Measurements from ENCODE around the gene LRP10. TPM values are rescaled to one million over a fixed set of nuclear protein-coding genes. Genes with fewer than 3 reads are reported as not detected.

Gene LRP10
- polyA plus RNA-seq, 1 experiment, result 308 TPM

GRCh38 chr14:22877000-22877501 is 5.5 kb downstream of the LRP10 start:
- no peaks in the 10 kb centered on the region for H3K27me3 ChIP-seq (ENCODE audit: control insufficient read depth, insufficient read depth, low read length)
- no peak for DNase-seq (ENCODE audit: low read depth)
- H3K4me3 ChIP-seq (ENCODE audit: low read depth, low read length), result no peak overlapping the region
- peaks cover 49% of the 10 kb centered on the region for H3K36me3 ChIP-seq (ENCODE audit: control insufficient read depth, insufficient read depth, low read length)
- ChIA-PET POLR2A (no interaction called here), CTCF (interaction anchor here (1.7 kb wide), 1 partner anchor 54 kb away, joined by 3 read pairs; no protein-coding TSS in a partner anchor)
- no peak for TF ChIP-seq CTCF (IDR thresholded peaks at IDR 0.05; ENCODE audit: insufficient read depth, low read depth, low read length)

- ChIA-PET CTCF (interaction anchor here (0.6 to 1.2 kb wide), 5 partner anchors 22 to 322 kb away, joined by 3 to 4 read pairs (median 3); partner anchors contain the start of gene PRMT5), POLR2A (no interaction called here)
- DNase-seq (ENCODE audit: low read depth), result no peak
These were observed 7.0 kb downstream of the LRP10 start for GRCh38 chr14:22878271-22879246.

GRCh38 chr14:22882064-22882463 is 10.5 kb downstream of the LRP10 start:
- Histone ChIP-seq H3K36me3 (ENCODE audit: control insufficient read depth, insufficient read depth, low read length) (peaks cover 19% of the 10 kb centered on the region), H3K4me3 (ENCODE audit: low read depth, low read length) (no peak overlapping the region), H3K27me3 (ENCODE audit: control insufficient read depth, insufficient read depth, low read length) (no peaks in the 10 kb centered on the region)
- CTCF ChIA-PET, result interaction anchor here (0.8 to 6.9 kb wide), 7 partner anchors 10 to 187 kb away, joined by 3 to 76 read pairs (median 4); partner anchors contain the start of genes LRP10 and PRMT5
- DNase-seq (ENCODE audit: low read depth), result no peak
- POLR2A ChIA-PET, result no interaction called here
- no peak for TF ChIP-seq CTCF (IDR thresholded peaks at IDR 0.05; ENCODE audit: insufficient read depth, low read depth, low read length)

More at GRCh38 chr14:22878271-22879246, 7.0 kb downstream of the LRP10 start:
- no peaks in the 10 kb centered on the region for H3K27me3 ChIP-seq (ENCODE audit: control insufficient read depth, insufficient read depth, low read length)
- no peak overlapping the region for H3K4me3 ChIP-seq (ENCODE audit: low read depth, low read length)
- peaks cover 48% of the 10 kb centered on the region for H3K36me3 ChIP-seq (ENCODE audit: control insufficient read depth, insufficient read depth, low read length)
- no peak for TF ChIP-seq CTCF (IDR thresholded peaks at IDR 0.05; ENCODE audit: insufficient read depth, low read depth, low read length)

- no peak overlapping the region for H3K4me3 ChIP-seq (ENCODE audit: low read depth, low read length)
- TF ChIP-seq CTCF (IDR thresholded peaks at IDR 0.05; ENCODE audit: insufficient read depth, low read depth, low read length), result no peak
- H3K27me3 ChIP-seq (ENCODE audit: control insufficient read depth, insufficient read depth, low read length), result no peaks in the 10 kb centered on the region
- DNase-seq (ENCODE audit: low read depth), result no peak
- POLR2A ChIA-PET, result no interaction called here
- peaks cover 14% of the 10 kb centered on the region for H3K36me3 ChIP-seq (ENCODE audit: control insufficient read depth, insufficient read depth, low read length)
- CTCF ChIA-PET, result interaction anchor here (0.8 to 6.9 kb wide), 7 partner anchors 10 to 293 kb away, joined by 3 to 76 read pairs (median 4); partner anchors contain the start of genes DAD1, LRP10 and PRMT5
These were observed 11.1 kb downstream of the LRP10 start for GRCh38 chr14:22882529-22883172.
